Measurements from ENCODE around the gene DRC3. TPM values are rescaled to one million over a fixed set of nuclear protein-coding genes. Genes with fewer than 3 reads are reported as not detected.
"Not testable (repeated sequence)": the region's sequence is repeated elsewhere in the genome, so short reads cannot be mapped to it uniquely, and the experiment has no call there.

DRC3 gene
- total and polyA plus RNA-seq, 4 donors: 0.61 to 1.5 (median 1.1) TPM

DNA sequence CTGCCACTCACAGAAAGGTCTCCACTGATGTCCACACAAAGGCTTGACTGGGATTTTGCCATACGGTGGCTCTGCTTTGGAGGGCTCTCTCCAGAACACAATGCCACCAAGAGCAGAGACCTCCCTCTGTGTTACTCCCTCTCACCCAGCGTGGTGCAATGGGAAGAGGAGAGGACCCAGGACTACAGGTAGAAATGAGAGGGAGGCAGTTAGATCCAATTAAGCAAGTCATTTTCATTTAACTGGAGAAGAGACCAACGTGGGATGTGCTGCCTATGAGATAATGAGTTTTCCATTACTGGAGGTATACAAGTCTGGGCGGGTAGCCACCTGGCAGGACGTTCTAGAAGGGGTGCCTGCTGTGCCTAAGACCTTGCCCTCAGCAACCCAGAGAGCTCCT, 34.7 kb upstream of the DRC3 start:
- Histone ChIP-seq H3K4me3 (ENCODE audit: low read depth in 1 of 3, low read length in 3 of 3) (no peak overlapping the region), H3K27ac (ENCODE audit: low read depth in 1 of 2, low read length in 2 of 2) (no peak overlapping the region), H3K4me1 (ENCODE audit: control insufficient read depth in 4 of 4, insufficient read depth in 4 of 4, low read length in 3 of 4) (peaks cover 0 to 11% (median 1%) of the 10 kb centered on the region in 4 donors), H3K9ac (ENCODE audit: low read depth in 1 of 2, low read length in 2 of 2) (no peak overlapping the region), H3K9me3 (ENCODE audit: control insufficient read depth in 4 of 4, low read length in 3 of 4) (no peaks in the 10 kb centered on the region), H3K36me3 (ENCODE audit: control insufficient read depth in 4 of 4, insufficient read depth in 3 of 4, low read depth in 1 of 4, low read length in 3 of 4) (no peaks in the 10 kb centered on the region), H3K27me3 (ENCODE audit: control insufficient read depth in 4 of 4, insufficient read depth in 4 of 4, low read length in 3 of 4) (no peaks in the 10 kb centered on the region)
- 95% methylated on average over 5 of the region's 5 CpGs for WGBS
- TF ChIP-seq TAF1 (conservative IDR thresholded peaks at IDR 0.05) (no peak), JUND (IDR thresholded peaks at IDR 0.05) (no peak), HNF4A (conservative IDR thresholded peaks at IDR 0.05) (no peak), NR2F2 (IDR thresholded peaks at IDR 0.05) (no peak), YY1 (IDR thresholded peaks at IDR 0.05) (no peak), HNF4G (IDR thresholded peaks at IDR 0.05) (no peak), GABPA (IDR thresholded peaks at IDR 0.05 in 1 of 2, conservative IDR thresholded peaks at IDR 0.05 in 1 of 2) (no peak), RAD21 (IDR thresholded peaks at IDR 0.05) (no peak), FOXA2 (IDR thresholded peaks at IDR 0.05) (no peak), RXRA (IDR thresholded peaks at IDR 0.05) (no peak), SP1 (IDR thresholded peaks at IDR 0.05) (no peak)
- TF ChIP-seq, protein P1, sequence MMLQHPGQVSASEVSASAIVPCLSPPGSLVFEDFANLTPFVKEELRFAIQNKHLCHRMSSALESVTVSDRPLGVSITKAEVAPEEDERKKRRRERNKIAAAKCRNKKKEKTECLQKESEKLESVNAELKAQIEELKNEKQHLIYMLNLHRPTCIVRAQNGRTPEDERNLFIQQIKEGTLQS (IDR thresholded peaks at IDR 0.05): no peak
- TF ChIP-seq, protein P2, sequence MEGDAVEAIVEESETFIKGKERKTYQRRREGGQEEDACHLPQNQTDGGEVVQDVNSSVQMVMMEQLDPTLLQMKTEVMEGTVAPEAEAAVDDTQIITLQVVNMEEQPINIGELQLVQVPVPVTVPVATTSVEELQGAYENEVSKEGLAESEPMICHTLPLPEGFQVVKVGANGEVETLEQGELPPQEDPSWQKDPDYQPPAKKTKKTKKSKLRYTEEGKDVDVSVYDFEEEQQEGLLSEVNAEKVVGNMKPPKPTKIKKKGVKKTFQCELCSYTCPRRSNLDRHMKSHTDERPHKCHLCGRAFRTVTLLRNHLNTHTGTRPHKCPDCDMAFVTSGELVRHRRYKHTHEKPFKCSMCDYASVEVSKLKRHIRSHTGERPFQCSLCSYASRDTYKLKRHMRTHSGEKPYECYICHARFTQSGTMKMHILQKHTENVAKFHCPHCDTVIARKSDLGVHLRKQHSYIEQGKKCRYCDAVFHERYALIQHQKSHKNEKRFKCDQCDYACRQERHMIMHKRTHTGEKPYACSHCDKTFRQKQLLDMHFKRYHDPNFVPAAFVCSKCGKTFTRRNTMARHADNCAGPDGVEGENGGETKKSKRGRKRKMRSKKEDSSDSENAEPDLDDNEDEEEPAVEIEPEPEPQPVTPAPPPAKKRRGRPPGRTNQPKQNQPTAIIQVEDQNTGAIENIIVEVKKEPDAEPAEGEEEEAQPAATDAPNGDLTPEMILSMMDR (IDR thresholded peaks at IDR 0.05; ENCODE audit: low read depth, low read length, missing input control): no peak
- DNase-seq (ENCODE audit: low spot score): no peak

DNA sequence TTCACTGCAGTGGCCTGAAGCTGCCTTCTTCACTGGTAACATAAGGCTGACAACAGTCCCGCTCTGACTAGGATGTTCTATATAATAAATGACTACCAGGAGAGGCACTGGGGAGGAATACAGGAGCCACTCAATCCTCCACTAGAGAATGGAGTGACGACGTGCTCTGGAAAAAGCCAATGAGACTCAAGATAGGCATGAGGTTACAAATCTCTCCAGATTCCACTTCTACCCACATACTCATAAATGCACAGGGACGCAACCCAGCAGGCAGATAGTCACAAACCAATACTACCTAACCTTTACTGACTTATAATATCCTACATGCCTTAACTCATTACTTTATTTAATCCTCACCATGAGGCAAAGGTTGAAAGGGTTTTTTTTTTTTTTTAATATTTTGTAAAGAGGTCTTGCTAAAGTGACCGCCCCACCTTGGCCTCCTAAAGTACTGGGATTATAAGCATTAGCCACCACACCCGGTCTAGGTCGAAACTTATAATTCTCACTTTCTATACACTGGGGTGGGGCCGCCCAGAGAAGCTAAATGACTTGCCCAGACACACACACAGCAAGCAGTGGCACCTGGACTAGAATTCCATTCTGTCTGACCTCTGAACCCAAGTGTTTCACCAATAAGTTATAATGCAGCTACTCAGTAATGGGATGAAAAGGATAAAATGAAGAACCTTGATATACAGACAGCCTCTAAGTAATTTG, 34.1 kb upstream of the DRC3 start:
- Histone ChIP-seq H3K4me3 (ENCODE audit: low read depth in 1 of 3, low read length in 3 of 3) (no peak overlapping the region), H3K9ac (ENCODE audit: low read depth in 1 of 2, low read length in 2 of 2) (no peak overlapping the region), H3K36me3 (ENCODE audit: control insufficient read depth in 4 of 4, insufficient read depth in 3 of 4, low read depth in 1 of 4, low read length in 3 of 4) (no peaks in the 10 kb centered on the region), H3K9me3 (ENCODE audit: control insufficient read depth in 4 of 4, low read length in 3 of 4) (no peaks in the 10 kb centered on the region), H3K27me3 (ENCODE audit: control insufficient read depth in 4 of 4, insufficient read depth in 4 of 4, low read length in 3 of 4) (no peaks in the 10 kb centered on the region), H3K27ac (ENCODE audit: low read depth in 1 of 2, low read length in 2 of 2) (no peak overlapping the region), H3K4me1 (ENCODE audit: control insufficient read depth in 4 of 4, insufficient read depth in 4 of 4, low read length in 3 of 4) (peaks cover 0 to 11% (median 1%) of the 10 kb centered on the region in 4 donors)
- WGBS: 94% methylated on average over 8 of the region's 8 CpGs
- TF ChIP-seq, protein P2 (IDR thresholded peaks at IDR 0.05; ENCODE audit: low read depth, low read length, missing input control): no peak
- TF ChIP-seq, protein P3, sequence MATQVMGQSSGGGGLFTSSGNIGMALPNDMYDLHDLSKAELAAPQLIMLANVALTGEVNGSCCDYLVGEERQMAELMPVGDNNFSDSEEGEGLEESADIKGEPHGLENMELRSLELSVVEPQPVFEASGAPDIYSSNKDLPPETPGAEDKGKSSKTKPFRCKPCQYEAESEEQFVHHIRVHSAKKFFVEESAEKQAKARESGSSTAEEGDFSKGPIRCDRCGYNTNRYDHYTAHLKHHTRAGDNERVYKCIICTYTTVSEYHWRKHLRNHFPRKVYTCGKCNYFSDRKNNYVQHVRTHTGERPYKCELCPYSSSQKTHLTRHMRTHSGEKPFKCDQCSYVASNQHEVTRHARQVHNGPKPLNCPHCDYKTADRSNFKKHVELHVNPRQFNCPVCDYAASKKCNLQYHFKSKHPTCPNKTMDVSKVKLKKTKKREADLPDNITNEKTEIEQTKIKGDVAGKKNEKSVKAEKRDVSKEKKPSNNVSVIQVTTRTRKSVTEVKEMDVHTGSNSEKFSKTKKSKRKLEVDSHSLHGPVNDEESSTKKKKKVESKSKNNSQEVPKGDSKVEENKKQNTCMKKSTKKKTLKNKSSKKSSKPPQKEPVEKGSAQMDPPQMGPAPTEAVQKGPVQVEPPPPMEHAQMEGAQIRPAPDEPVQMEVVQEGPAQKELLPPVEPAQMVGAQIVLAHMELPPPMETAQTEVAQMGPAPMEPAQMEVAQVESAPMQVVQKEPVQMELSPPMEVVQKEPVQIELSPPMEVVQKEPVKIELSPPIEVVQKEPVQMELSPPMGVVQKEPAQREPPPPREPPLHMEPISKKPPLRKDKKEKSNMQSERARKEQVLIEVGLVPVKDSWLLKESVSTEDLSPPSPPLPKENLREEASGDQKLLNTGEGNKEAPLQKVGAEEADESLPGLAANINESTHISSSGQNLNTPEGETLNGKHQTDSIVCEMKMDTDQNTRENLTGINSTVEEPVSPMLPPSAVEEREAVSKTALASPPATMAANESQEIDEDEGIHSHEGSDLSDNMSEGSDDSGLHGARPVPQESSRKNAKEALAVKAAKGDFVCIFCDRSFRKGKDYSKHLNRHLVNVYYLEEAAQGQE (IDR thresholded peaks at IDR 0.05): no peak
- TF ChIP-seq, protein P1 (IDR thresholded peaks at IDR 0.05): no peak
- TF ChIP-seq HNF4G (IDR thresholded peaks at IDR 0.05) (no peak), TAF1 (conservative IDR thresholded peaks at IDR 0.05) (no peak), GABPA (IDR thresholded peaks at IDR 0.05 in 1 of 2, conservative IDR thresholded peaks at IDR 0.05 in 1 of 2) (no peak), RAD21 (IDR thresholded peaks at IDR 0.05) (no peak), SP1 (IDR thresholded peaks at IDR 0.05) (no peak), JUND (IDR thresholded peaks at IDR 0.05) (no peak), NR2F2 (IDR thresholded peaks at IDR 0.05) (no peak), YY1 (IDR thresholded peaks at IDR 0.05) (no peak)
- TF ChIP-seq, protein P4, sequence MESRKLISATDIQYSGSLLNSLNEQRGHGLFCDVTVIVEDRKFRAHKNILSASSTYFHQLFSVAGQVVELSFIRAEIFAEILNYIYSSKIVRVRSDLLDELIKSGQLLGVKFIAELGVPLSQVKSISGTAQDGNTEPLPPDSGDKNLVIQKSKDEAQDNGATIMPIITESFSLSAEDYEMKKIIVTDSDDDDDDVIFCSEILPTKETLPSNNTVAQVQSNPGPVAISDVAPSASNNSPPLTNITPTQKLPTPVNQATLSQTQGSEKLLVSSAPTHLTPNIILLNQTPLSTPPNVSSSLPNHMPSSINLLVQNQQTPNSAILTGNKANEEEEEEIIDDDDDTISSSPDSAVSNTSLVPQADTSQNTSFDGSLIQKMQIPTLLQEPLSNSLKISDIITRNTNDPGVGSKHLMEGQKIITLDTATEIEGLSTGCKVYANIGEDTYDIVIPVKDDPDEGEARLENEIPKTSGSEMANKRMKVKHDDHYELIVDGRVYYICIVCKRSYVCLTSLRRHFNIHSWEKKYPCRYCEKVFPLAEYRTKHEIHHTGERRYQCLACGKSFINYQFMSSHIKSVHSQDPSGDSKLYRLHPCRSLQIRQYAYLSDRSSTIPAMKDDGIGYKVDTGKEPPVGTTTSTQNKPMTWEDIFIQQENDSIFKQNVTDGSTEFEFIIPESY (IDR thresholded peaks at IDR 0.05): no peak
- TF ChIP-seq, protein P5, sequence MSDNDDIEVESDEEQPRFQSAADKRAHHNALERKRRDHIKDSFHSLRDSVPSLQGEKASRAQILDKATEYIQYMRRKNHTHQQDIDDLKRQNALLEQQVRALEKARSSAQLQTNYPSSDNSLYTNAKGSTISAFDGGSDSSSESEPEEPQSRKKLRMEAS (IDR thresholded peaks at IDR 0.05): no peak
- DNase-seq (ENCODE audit: low spot score): no peak

DNA sequence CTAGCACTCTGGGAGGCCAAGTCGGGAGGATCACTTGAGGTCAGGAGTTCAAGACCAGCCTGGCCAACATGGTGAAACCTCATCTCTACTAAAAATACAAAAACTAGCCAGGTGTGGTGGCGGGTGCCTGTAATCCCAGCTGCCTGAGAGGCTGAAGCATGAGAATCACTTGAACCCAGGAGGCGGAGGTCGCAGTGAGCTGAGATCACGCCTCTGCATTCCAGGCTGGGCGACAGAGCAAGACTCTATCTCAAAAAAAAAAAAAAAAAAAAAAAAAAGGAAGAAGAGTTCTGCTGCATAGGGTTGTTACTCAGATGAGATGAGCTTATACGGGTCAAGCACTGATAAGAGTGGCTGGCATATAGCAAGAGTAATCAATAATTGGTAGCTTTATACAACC, 32.7 kb upstream of the DRC3 start:
- H3K4me1 ChIP-seq (ENCODE audit: control insufficient read depth in 4 of 4, insufficient read depth in 4 of 4, low read length in 3 of 4): peaks cover 0 to 11% (median 1%) of the 10 kb centered on the region in 4 donors
- H3K27me3 ChIP-seq (ENCODE audit: control insufficient read depth in 4 of 4, insufficient read depth in 4 of 4, low read length in 3 of 4); H3K36me3 ChIP-seq (ENCODE audit: control insufficient read depth in 4 of 4, insufficient read depth in 3 of 4, low read depth in 1 of 4, low read length in 3 of 4); H3K27ac ChIP-seq (ENCODE audit: low read depth in 1 of 2, low read length in 2 of 2); H3K9ac ChIP-seq (ENCODE audit: low read depth in 1 of 2, low read length in 2 of 2); H3K9me3 ChIP-seq (ENCODE audit: control insufficient read depth in 4 of 4, low read length in 3 of 4); DNase-seq (ENCODE audit: low spot score); H3K4me3 ChIP-seq (ENCODE audit: low read depth in 1 of 3, low read length in 3 of 3): not testable (repeated sequence)
- 96% methylated on average over 7 of the region's 7 CpGs for WGBS
